NB4 (cell line): ENCODE results near the gene MSI2.

Experiments used
- CTCF ChIP-seq: IDR thresholded peaks from one replicate; pipeline ENCODE4 v1.5.1; 2012; ENCODE audit warnings: low read depth, low read length
- MAX ChIP-seq: IDR thresholded peaks from 2 replicates; pipeline ENCODE4 v1.6.1; 2011; ENCODE audit warnings: low read depth, low read length
- POLR2A ChIP-seq: IDR thresholded peaks from 2 replicates; pipeline ENCODE4 v1.6.1; 2011; ENCODE audit warnings: mild to moderate bottlenecking; ENCODE audit not compliant: insufficient read length; ENCODE audit errors: extremely low read depth

- TF ChIP-seq CTCF: no peak
- TF ChIP-seq POLR2A: no peak
- no peak for TF ChIP-seq MAX
Observed at GRCh38 chr17:57418463-57419246, 162.3 kb downstream of the MSI2 start.
